Glutamatergic neuron (in vitro differentiated cells): ENCODE data around the gene ATP11A. TPM values are rescaled to one million over a fixed set of nuclear protein-coding genes. Genes with fewer than 3 reads are reported as not detected.
A peak's percentile ranks its signal among the peaks of the same experiment; 100 is the strongest.

Source experiments
- DNase-seq: peaks from one replicate; pipeline ENCODE4 v3.0.0; 2022
- H3K27ac Mint-ChIP-seq: one replicate; pipeline ENCODE4 v1.8.0; 2020; ENCODE audit warnings: mild to moderate bottlenecking, mixed read lengths, inconsistent platforms; ENCODE audit not compliant: unreplicated experiment
- H3K27me3 Mint-ChIP-seq: one replicate; pipeline ENCODE4 v1.8.0; 2020; ENCODE audit warnings: mild to moderate bottlenecking, moderate library complexity, mixed read lengths, inconsistent platforms; ENCODE audit not compliant: unreplicated experiment
- H3K36me3 Mint-ChIP-seq: one replicate; pipeline ENCODE4 v1.8.0; 2020; ENCODE audit warnings: mild to moderate bottlenecking, mixed read lengths, inconsistent platforms; ENCODE audit not compliant: unreplicated experiment
- H3K4me1 Mint-ChIP-seq: one replicate; pipeline ENCODE4 v1.8.0; 2020; ENCODE audit warnings: mild to moderate bottlenecking, low read depth, mixed read lengths, inconsistent platforms; ENCODE audit not compliant: unreplicated experiment
- H3K4me3 Mint-ChIP-seq: one replicate; pipeline ENCODE4 v1.8.0; 2020; ENCODE audit warnings: mild to moderate bottlenecking, mixed read lengths, inconsistent platforms; ENCODE audit not compliant: unreplicated experiment
- H3K9me3 Mint-ChIP-seq: one replicate; pipeline ENCODE4 v1.8.0; 2020; ENCODE audit warnings: mild to moderate bottlenecking, moderate library complexity, mixed read lengths, inconsistent platforms; ENCODE audit not compliant: unreplicated experiment
- total RNA-seq: library from RNA; stranded (reverse); fragmentation: NEBNext Ultra II Directional; extraction: Animal tissue kit (Norgen Biotek cat#: 25700); gene quantifications from one replicate; pipeline ENCODE4 v1.2.1, GENCODE V29; 2021; ENCODE audit not compliant: unreplicated experiment
- TF ChIP-seq, protein P1 (sequence below): fragments of 200-600 bp; sonication (generic); IDR thresholded peaks from one replicate; pipeline ENCODE4 v1.5.0; 2021; ENCODE audit not compliant: partially characterized antibody, unreplicated experiment

Gene ATP11A
- total RNA-seq, 1 donor from 2014 or later, result 127 TPM

DNA sequence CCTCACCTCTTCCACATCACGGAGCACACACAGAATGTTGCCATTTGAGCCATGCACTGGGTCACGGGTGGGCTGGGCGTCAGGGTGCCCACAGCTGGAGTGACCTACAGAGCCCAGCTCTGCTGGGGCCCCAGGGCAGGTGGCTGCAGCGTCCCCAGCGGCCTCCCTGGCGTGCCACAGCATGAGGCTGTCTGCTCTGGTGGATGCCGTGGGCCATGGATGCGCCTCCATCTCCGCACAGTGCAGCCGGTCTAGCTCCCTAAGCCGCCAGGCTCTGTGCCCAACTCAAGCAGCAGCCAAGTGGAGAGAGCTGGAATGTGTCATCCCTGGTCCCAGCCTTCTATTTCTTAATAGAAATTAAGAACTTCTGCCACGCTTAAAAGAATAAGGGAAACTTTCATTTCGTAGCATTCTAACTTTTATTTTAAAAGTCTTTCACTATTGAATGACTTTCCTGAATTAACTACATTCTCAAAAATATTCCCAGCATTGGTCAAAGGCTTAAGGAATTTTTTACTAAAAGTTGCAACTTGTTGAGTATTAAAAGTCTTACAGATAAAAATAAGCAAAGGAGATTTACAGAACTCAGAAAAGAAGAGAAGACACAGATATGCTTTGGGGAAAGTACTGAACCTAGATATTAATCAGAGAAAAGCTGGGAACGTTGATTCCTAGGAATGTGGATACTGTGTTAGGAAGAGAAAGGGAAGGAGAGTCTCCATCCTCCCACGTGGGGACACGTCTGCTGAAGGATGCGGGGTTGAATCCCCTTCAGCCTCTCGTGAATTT is 59.3 kb downstream of the ATP11A start:
- Mint-ChIP-seq H3K36me3 (no peaks in the 10 kb centered on the region), H3K27ac (no peak overlapping the region), H3K4me1 (peaks cover 26% of the 10 kb centered on the region), H3K4me3 (no peak overlapping the region), H3K9me3 (peaks cover 4% of the 10 kb centered on the region), H3K27me3 (peaks cover 6% of the 10 kb centered on the region)
- TF ChIP-seq, protein P1, sequence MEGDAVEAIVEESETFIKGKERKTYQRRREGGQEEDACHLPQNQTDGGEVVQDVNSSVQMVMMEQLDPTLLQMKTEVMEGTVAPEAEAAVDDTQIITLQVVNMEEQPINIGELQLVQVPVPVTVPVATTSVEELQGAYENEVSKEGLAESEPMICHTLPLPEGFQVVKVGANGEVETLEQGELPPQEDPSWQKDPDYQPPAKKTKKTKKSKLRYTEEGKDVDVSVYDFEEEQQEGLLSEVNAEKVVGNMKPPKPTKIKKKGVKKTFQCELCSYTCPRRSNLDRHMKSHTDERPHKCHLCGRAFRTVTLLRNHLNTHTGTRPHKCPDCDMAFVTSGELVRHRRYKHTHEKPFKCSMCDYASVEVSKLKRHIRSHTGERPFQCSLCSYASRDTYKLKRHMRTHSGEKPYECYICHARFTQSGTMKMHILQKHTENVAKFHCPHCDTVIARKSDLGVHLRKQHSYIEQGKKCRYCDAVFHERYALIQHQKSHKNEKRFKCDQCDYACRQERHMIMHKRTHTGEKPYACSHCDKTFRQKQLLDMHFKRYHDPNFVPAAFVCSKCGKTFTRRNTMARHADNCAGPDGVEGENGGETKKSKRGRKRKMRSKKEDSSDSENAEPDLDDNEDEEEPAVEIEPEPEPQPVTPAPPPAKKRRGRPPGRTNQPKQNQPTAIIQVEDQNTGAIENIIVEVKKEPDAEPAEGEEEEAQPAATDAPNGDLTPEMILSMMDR, result no peak
- no peak for DNase-seq

DNA sequence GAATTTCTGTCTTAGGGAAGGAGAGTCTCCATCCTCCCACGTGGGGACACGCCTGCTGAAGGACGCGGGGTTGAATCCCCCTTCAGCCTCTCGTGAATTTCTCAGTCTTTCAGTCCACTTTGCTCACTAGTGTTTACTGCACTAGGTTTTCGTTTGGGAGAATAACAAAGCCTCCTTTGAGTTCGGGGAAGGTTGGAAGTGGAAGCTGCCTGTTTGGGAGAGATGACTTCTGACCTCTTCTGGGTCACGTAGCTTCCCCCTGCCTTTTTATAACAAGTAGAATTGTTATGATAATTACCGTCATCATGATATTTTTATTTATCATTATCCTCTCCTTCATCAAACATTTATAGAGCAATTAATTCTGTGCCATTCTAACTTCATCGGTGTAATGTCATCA is 60.7 kb downstream of the ATP11A start:
- Mint-ChIP-seq H3K4me1 (peaks cover 26% of the 10 kb centered on the region), H3K27ac (no peak overlapping the region), H3K4me3 (no peak overlapping the region), H3K27me3 (peaks cover 6% of the 10 kb centered on the region), H3K9me3 (peaks cover 4% of the 10 kb centered on the region), H3K36me3 (no peaks in the 10 kb centered on the region)
- TF ChIP-seq, protein P1, result no peak
- DNase-seq, result no peak

DNA sequence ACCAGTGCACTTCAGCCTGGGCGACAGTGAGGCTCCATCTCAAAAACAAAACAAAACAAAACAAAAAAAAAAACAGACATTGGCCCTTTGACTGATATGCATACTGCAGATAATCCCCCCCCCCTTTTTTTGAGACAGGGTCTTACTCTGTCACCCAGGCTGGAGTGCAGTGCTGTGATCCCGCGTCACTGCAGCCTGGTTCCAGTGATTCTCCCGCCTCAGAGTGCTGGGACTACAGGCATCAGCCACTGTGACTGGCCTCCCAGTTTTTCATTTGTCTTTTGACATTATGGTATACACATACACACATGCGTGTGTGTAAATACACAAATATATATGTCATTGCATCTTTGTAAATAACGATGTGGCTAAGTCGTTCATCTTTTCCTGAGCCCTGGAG is 61.8 kb downstream of the ATP11A start:
- TF ChIP-seq, protein P1, result no peak
- peaks cover 26% of the 10 kb centered on the region for H3K4me1 Mint-ChIP-seq
- no peaks in the 10 kb centered on the region for H3K36me3 Mint-ChIP-seq
- peaks cover 6% of the 10 kb centered on the region for H3K27me3 Mint-ChIP-seq
- no peak for DNase-seq
- H3K4me3 Mint-ChIP-seq, result no peak overlapping the region
- no peak overlapping the region for H3K27ac Mint-ChIP-seq
- H3K9me3 Mint-ChIP-seq, result peaks cover 4% of the 10 kb centered on the region

DNA sequence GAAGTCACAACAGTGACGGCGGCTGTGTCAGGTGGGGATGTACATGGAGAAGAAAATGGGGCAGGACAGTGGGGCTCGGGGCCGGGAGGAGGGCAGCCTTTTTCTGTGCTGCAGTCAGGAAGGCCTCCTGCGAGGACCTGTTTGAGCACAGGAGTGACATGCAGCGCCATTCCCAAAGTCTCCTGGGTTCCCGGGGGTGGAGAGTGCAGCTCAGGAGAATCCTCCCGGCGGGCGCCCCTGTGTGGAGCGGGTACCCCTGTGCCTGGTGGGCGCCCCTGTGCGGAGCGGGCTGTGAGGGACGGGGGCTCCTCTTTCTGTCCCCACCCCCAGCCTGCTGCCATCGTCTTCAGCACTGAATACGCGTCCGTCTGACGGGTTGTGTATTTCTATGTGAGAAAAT is 62.4 kb downstream of the ATP11A start:
- Mint-ChIP-seq H3K27me3 (peaks cover 8% of the 10 kb centered on the region), H3K4me1 (peaks cover 28% of the 10 kb centered on the region), H3K9me3 (peaks cover 2% of the 10 kb centered on the region), H3K27ac (no peak overlapping the region), H3K36me3 (no peaks in the 10 kb centered on the region), H3K4me3 (no peak overlapping the region)
- TF ChIP-seq, protein P1, result no peak
- no peak for DNase-seq

DNA sequence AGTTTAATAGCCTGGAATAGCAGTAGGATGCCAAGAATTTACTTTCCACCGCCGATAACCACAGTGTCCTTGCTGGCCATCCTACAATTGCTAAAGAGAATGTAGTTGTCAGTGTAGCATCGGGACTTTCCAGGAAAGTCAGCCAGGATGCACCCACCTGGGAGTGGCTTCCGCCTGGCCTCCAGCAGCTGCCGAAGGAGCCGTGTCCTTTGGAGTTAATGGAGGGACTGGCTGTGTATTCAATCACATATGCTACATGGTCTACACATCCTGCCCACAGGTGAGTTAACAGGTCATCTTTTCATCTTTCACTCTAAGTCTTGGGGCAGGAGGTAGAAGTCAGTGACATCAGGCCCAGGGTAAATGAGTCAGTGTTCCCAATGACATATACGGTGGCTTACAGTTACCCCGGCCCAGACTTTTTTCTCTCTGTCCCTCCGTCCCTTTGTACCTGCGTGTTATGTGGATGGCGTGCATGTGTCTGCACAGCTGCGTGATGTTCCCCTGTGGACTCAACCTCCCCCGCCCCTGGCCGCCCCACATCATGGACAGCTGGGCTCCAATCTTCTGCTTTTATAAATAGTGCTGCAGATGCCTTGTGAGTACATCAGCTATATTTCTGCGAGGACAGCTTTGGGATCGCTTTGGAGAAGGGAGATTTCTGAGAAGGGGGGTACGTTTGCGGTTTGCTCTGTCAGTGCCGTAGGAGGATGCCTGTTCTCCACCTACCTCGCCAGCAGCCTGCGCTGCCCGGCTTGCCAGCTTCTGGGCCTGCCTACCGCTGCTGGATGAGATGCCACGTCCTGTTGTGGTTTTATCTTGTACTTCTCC is 63.1 kb downstream of the ATP11A start:
- DNase-seq, result no peak
- Mint-ChIP-seq H3K4me3 (no peak overlapping the region), H3K27me3 (peaks cover 12% of the 10 kb centered on the region), H3K4me1 (peaks cover 34% of the 10 kb centered on the region), H3K9me3 (peaks cover 4% of the 10 kb centered on the region), H3K36me3 (no peaks in the 10 kb centered on the region), H3K27ac (peak overlapping the region; percentile 48)
- TF ChIP-seq, protein P1, result no peak
